Stimulated activated CD4-positive, alpha-beta T cell treated with anti-CD3 and anti-CD28 coated beads, Interleukin-15, amount 100 ng/mL, for 24 hours (primary cell): ENCODE results near the gene TC2N.
"Not testable (repeated sequence)": the region's sequence is repeated elsewhere in the genome, so short reads cannot be mapped to it uniquely, and the experiment has no call there.

Experiments used
- DNase-seq: peaks from one replicate; pipeline ENCODE4 v3.0.0-alpha.2; 2020

Gene TC2N

GRCh38 chr14:91866511-91867295 lies 633 bp downstream of the TC2N start:
- DNase-seq, result no peak

GRCh38 chr14:91866061-91866460 lies 1.3 kb downstream of the TC2N start:
- DNase-seq, result peak; percentile 66

DNA sequence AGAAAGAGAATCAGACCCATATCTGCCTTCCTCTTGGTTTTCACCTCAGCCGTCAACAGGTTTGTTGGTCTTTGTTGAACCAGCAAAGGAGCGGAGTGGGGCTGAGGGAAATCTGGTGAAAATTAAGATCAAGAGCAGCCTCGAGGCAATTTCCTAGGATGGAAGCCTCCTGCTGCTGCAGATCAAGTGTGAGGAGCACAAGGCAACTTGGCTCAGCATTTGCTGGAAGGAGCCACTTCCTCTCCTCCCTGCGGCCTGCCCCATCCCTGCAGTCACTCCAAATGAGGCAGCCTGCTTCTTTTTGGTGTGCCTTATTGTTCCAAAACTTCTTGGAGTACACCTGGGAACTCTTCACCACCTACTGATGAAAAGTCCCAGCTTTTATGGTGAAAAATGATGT lies 4.9 kb downstream of the TC2N start:
- DNase-seq, result no peak

- DNase-seq, result no peak
These were observed 6.2 kb downstream of the TC2N start for GRCh38 chr14:91861091-91861490.

DNA sequence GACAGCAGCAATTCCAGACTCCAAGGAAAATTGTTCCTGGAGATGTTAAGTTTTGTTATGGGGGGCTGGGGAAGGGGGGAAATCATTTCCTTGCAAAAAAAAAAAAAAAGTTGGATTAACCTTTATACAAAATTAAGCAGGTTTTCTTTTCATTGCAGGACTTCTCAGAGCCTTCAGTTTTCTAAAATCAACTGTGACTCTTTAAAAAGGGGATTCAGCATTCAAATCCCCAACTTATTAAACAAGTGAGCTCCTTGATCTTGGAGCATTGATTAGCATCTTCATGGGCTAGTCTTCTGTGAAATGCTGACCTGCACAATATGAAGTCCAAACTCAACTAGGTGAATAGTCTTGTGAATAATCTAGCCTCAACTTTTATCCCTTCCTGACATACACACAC lies 7.1 kb downstream of the TC2N start:
- DNase-seq, result no peak

GRCh38 chr14:91858536-91859275 lies 8.6 kb downstream of the TC2N start:
- no peak for DNase-seq

DNA sequence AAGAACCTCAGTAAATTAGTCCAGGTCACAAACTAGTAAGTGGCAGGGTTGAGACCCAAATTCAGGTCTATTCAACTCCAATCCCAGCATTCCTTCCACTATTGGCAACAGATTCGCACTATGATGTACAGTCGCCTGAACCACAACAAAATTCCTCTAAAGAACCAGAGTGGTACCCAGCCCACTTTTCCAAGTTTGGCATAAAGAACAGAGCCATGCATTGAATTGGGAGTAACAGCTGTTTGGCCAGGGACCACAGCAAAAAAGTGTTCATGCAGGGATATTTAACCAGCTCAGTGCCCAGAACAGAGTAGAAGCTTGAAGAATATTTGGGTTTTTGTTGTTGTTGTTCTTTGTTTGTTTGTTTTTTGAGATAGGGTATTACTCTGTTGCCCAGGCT lies 9.7 kb downstream of the TC2N start:
- no peak for DNase-seq

GRCh38 chr14:91854327-91854934 lies 12.9 kb downstream of the TC2N start:
- DNase-seq, result no peak

GRCh38 chr14:91851563-91851962 lies 15.8 kb downstream of the TC2N start:
- no peak for DNase-seq

DNA sequence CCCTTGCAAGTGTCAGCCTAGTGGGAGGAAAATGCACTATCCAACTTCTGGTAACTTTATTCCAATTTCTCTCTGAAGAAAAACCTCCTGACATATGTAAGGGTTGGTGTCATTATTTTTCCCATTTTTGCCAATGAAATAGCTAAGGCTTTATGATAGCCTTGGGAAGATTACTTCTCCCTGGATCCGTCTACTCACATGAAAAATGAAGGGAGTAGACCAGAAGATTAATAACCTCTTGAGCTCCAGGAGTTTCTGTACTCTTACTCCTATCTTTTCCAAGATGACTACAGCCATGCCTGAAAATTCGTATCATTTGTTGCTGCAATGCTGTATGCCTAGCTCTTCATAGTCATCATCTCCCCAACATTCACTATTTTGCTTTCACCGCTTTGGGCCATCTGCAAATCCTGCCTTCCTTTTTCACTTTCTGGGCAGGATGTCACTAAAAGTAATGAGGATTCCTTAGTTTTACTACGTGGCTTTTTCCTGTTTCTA lies 18.8 kb downstream of the TC2N start:
- no peak for DNase-seq

GRCh38 chr14:91847693-91848092 lies 19.6 kb downstream of the TC2N start:
- DNase-seq, result no peak

DNA sequence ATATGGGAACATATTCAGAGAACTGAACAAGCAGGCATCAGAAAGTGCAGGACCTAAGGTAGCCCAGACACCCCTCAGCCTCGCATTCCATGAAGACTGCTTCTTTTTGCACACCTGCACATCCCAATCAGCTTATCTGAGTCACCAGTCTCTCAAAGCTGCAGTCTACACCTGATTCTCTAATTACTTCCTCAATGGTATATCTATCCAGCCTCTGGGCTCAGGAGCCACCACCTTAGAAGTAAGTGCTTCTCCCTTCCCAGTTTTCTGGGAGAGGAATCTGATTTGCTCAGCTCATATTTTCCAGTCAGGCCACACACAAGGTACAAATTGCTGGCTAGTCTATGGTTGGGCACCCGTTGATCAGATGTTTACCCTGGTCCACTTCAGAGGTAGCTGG lies 21.7 kb downstream of the TC2N start:
- no peak for DNase-seq

- DNase-seq, result not testable (repeated sequence)
These were observed 22.3 kb downstream of the TC2N start for GRCh38 chr14:91845056-91845455.

DNA sequence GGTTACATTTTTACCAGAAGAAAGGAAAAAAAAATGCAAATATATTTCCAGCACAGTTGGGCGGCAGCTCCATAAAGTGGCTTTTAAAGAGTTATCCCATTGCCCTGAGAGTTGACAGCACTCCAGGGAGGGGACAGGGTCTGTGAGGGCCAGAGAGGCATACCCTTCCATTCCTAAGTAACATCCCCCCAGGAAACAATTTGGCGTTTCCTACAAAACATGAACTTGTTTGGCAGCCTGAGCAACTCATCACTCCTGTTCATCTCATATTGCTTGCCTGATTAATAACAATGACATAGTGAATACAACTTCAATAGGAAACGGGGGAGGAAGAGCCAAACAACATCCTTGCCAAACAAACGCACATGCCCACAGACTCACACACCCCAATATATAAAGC lies 23.3 kb downstream of the TC2N start:
- DNase-seq, result no peak

GRCh38 chr14:91843437-91843836 lies 23.9 kb downstream of the TC2N start:
- DNase-seq, result no peak

DNA sequence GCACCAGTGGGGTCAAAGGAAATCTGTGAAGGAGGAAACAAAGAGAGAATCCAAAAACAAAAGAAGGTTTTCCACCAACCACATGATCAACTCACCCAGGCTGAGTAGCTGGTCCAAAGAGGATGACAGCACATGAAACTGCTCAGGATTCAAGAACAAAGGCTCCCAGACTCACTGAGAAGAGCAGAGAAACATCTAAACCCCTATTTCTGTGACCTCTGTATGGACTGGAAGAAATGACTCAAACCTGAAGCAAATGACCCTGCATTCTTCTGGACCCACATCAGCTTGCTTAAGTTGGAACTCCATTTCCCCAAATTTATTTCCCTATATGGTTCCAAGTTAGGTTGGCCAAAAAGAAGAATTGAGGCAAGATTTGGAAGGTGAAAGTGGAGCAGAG lies 26.3 kb downstream of the TC2N start:
- DNase-seq, result no peak

DNA sequence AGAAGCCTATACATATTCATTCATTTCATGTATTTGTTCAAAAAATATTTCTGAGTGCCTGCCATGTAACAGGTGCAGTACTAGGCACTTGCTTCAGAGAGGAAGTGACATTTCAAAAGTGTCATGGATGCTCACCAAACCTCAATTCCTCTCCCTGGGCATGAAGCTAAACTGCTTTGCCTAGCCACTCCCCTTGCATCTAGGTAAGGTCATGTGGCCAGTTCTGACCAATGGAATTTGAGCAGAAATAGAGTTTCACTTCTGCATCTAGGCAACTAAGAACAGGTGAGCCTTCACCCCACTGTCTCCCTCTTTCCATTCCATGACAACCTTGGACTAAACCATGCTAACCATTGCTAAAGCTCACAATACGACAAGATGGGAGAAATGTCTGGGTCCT lies 27.6 kb downstream of the TC2N start:
- DNase-seq, result no peak

DNA sequence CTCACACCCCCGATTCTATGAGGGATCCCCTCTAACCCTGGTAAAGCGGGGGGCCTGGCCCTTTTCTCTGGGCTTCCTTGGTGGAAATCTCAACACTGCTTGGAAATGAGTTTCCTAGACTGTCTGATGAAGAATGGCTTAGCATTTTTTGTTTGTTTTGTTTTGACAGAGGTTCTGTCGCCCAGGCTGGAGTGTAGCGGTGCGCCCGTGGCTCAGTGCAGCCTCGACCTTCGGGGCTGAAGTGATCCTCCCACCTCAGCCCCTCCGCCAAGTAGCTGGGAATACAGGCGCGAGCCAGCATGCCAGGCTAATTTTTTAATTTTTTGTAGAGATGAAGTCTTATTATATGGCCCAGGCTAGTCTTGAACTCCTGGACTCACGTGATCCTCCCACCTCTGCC lies 30.3 kb downstream of the TC2N start:
- no peak for DNase-seq

DNA sequence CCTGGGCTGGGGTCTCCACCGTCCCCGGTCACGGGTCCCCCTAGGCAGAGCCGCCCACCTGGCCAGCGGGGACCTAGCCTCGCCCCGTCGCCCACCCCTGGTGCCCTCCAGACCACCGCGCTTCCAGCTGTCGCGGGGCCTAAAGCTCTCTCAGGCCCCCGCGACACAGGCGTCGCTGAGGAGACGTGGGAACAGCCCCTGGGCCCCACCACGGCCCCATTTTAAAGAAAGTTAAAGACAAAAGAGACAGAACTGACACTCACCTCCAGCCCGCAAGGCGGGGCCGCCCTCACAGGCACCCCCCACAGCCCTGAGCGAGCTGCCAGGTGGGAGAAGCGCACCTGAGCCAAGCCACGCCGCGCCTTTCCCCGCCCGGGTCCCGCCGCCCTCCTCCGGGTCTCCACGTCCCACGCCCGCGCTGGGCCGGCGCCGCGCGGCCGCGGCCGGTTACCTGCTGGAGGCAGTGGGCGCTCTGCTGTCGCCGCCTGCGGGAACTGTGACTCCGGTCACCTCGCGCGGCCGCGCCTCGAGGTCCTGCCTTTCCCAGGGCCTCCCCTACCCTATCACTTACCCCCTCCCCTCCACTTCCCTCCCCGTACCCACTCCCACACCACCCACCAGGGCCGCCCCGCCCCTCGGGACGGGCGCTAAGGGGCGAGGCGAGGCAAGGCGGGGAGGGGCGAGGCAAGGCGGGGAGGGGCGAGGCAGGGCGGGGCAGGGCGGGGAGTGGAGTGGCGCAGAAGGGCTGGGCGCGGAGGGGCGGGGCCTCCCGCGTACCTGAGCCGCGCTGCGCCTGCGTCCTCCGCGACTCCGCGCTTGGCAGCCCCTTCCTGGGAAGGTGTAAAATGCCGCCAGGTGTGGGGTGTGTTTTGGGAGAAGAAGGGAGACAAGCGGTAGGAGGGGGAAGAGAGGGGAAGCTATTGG lies 31.2 kb downstream of the TC2N start:
- peak; percentile 92 for DNase-seq

DNA sequence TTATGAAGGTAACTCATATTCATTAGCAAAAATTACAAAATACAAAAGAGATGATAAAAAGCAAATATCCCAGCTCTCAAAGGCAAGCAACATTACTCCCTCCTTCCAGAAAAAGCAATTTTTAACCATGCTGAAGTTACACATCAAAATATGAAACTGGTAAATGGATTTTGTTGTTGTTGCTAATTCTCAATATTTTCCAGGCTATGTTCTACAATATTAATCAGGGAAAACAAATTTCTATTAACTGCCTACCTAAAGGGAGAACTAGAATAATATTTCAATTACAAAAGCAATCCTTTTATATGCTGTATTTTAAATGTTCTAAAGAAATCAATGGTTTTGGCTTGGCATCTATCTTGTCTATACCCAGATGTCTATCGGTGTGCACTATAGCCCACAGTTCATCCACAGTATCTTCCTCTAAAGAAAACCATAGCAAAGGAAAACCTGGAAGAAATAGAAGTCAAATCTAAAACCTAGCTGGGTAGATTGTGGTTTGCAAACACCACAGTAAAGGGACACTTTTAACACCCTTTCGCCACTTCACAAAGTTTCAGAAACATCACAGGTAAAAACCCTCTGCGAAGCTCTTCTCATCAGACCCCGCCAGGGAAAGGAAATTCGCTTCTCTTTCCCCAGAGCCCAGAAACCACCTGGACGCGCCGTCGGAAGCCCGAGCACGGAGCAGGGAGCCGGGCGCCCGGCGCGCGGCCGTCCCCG lies 32.0 kb downstream of the TC2N start:
- peak; percentile 43 for DNase-seq

DNA sequence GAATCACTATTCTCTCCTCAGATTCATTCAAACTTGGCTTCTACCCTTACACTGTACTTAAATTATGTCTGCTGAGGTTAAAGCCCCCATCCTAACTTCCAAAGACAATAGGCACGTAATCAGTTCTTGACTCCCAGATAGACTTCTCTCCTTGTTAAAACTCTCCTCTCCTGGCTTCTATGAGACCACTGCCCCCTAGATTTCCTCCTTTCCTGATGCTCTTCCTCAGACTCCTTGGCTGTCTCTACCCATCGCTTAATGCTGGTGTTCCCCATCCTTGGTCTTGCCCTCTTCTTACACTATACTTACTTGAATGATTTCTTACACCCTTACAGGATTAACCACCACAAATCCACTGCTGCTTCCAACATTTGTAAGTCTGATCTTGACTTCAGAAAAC lies 32.8 kb downstream of the TC2N start:
- DNase-seq, result no peak

- DNase-seq, result no peak
These were observed 36.0 kb downstream of the TC2N start for GRCh38 chr14:91831337-91831736.
